ENCODE data around the gene GFRA1. TPM values are rescaled to one million over a fixed set of nuclear protein-coding genes. Genes with fewer than 3 reads are reported as not detected.

Gene GFRA1
- total and polyA plus RNA-seq, 2 of the 8 experiments (the other 6 are each of a cell fraction or from before 2014, with no cell fraction given): 1.1 to 2.0 TPM

DNA sequence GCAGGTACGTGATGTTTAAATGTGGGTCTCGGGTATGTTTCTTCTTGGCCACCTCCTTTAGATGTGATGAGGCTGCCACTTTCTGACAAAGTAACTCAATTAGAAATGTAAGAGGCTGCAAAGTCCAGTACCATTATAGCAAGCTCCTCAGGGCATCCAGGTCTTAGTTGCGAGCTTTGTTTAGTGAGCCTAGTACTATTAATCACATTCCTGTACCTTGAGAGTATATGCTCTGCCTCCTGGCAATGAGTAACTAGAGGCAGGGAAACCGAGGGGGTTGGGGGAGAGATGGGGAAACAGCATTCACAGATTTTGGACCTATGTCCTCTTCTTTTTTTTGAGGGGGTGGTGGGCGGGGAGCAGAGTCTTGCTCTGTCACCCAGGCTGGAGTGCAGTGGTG lies 131.8 kb downstream of the GFRA1 start:
- POLR2A ChIA-PET (ENCODE audit: partially characterized antibody): no interaction called here
- no peaks in the 10 kb centered on the region for H3K79me1 ChIP-seq (ENCODE audit: low read depth, low read length)
- H3K4ac ChIP-seq (replicated peaks; ENCODE audit: insufficient read length, low read depth, low read length): no peak overlapping the region
- no peak overlapping the region for H4K8ac ChIP-seq (ENCODE audit: extremely low read depth, insufficient read depth, low read length)
- H2BK20ac ChIP-seq (ENCODE audit: low read length): no peak overlapping the region
- no peak overlapping the region for H3K4me3 ChIP-seq (ENCODE audit: extremely low read depth in 1 of 4, insufficient read depth in 2 of 4, low read depth in 3 of 4, low read length in 4 of 4)
- no peak overlapping the region for H2AK5ac ChIP-seq (ENCODE audit: low read depth, low read length)
- H3K36me3 ChIP-seq (ENCODE audit: control insufficient read depth in 2 of 4, insufficient read depth in 4 of 4, low read length in 3 of 4): no peaks in the 10 kb centered on the region
- H3K9me3 ChIP-seq (ENCODE audit: insufficient read depth in 2 of 2, low read depth in 1 of 2, low read length in 1 of 2): no peaks in the 10 kb centered on the region
- H3K18ac ChIP-seq (ENCODE audit: extremely low read depth, low read length): no peak overlapping the region
- WGBS, 2 experiments (ENCODE audit: extremely low coverage in 1 of 2, insufficient coverage in 1 of 2, insufficient read length in 1 of 2, insufficient replicate concordance in 2 of 2, low coverage in 1 of 2, low lambda C conversion rate in 2 of 2, missing lambda C conversion rate in 1 of 2): 88% methylated on average over 5 of the region's 5 CpGs; no CpG with 5 or more reads in 1 of the 2 experiments
- H3K23me2 ChIP-seq (ENCODE audit: low read depth, low read length): no peaks in the 10 kb centered on the region
- no peaks in the 10 kb centered on the region for H3K27me3 ChIP-seq (replicated peaks in 1 of 4; ENCODE audit: control insufficient read depth in 3 of 4, extremely low read depth in 1 of 4, insufficient read depth in 3 of 4, low read length in 3 of 4)
- DNase-seq (ENCODE audit: low read depth in 1 of 2, low spot score in 2 of 2) (no peak), FAIRE-seq (no peak)
- H2BK120ac ChIP-seq (replicated peaks; ENCODE audit: low read depth, low read length): no peak overlapping the region
- H2BK5ac ChIP-seq (ENCODE audit: low read depth, low read length): no peak overlapping the region
- no peak overlapping the region for H2AFZ ChIP-seq (ENCODE audit: low read length)
- no peak overlapping the region for H3K27ac ChIP-seq (ENCODE audit: low read depth, low read length)
- H2BK12ac ChIP-seq (ENCODE audit: low read depth, low read length): no peak overlapping the region
- H3K23ac ChIP-seq (ENCODE audit: insufficient read length): no peak overlapping the region
- H4K20me1 ChIP-seq (replicated peaks in 1 of 2; ENCODE audit: control insufficient read depth in 1 of 2, insufficient read depth in 2 of 2, low read length in 2 of 2): no peaks in the 10 kb centered on the region
- CTCF ChIA-PET (ENCODE audit: partially characterized antibody): interaction anchor here (0.7 to 1.2 kb wide), 3 partner anchors 43 to 146 kb away, joined by 3 to 5 read pairs (median 3); no protein-coding TSS in a partner anchor
- H3K14ac ChIP-seq (ENCODE audit: insufficient read length): no peak overlapping the region
- H3K79me2 ChIP-seq (ENCODE audit: control insufficient read depth in 1 of 2, insufficient read depth in 2 of 2, low read length in 2 of 2): no peaks in the 10 kb centered on the region
- H4K91ac ChIP-seq (replicated peaks; ENCODE audit: insufficient read length, low read length): no peak overlapping the region
- H3K56ac ChIP-seq (replicated peaks; ENCODE audit: insufficient read length, low read depth, low read length): no peak overlapping the region
- no peak overlapping the region for H4K5ac ChIP-seq (ENCODE audit: insufficient read length, low read depth, low read length)
- peaks cover 0 to 4% (median 0%) of the 10 kb centered on the region in 4 experiments; a peak in 2 of 7 replicates for H3K4me1 ChIP-seq (replicated peaks in 1 of 4; ENCODE audit: control insufficient read depth in 3 of 4, insufficient read depth in 4 of 4, low read length in 3 of 4)
- no peak overlapping the region for H2BK15ac ChIP-seq (ENCODE audit: low read length)
- TF ChIP-seq POLR2A (IDR thresholded peaks at IDR 0.05; ENCODE audit: control extremely low read depth in 1 of 2, low read depth in 2 of 2, low read length in 2 of 2) (no peak), KDM1A (IDR thresholded peaks at IDR 0.05; ENCODE audit: borderline replicate concordance, low read length) (no peak), NRF1 (IDR thresholded peaks at IDR 0.05; ENCODE audit: low read depth, low read length) (no peak), SAP30 (IDR thresholded peaks at IDR 0.05; ENCODE audit: insufficient read depth, insufficient replicate concordance, low read length) (no peak)
- no peak overlapping the region for H3K4me2 ChIP-seq (ENCODE audit: insufficient read depth in 1 of 2, low read depth in 2 of 2, low read length in 2 of 2)
- H3K9ac ChIP-seq (replicated peaks in 1 of 4; ENCODE audit: extremely low read depth in 1 of 4, low read depth in 3 of 4, low read length in 3 of 4): no peak overlapping the region
